Measurements from ENCODE around the gene KRTAP10-2.
"Not testable (repeated sequence)": the region's sequence is repeated elsewhere in the genome, so short reads cannot be mapped to it uniquely, and the experiment has no call there.

Gene KRTAP10-2

GRCh38 chr21:44583089-44583799, 31.9 kb upstream of the KRTAP10-2 start:
- no peak overlapping the region for H3K27ac ChIP-seq
- no peak overlapping the region for H3K4me2 ChIP-seq
- H3K4me1 ChIP-seq: peaks cover 24% of the 10 kb centered on the region
- H3K27me3 ChIP-seq: no peaks in the 10 kb centered on the region
- H3K9me3 ChIP-seq: peaks cover 49% of the 10 kb centered on the region
- H3K4me3 ChIP-seq: no peak overlapping the region
- no peaks in the 10 kb centered on the region for H3K36me3 ChIP-seq
- no peaks in the 10 kb centered on the region for H4K20me1 ChIP-seq
- TF ChIP-seq Cebpa-rat (IDR thresholded peaks at IDR 0.05): no peak
- H3K9ac ChIP-seq: no peak overlapping the region

DNA sequence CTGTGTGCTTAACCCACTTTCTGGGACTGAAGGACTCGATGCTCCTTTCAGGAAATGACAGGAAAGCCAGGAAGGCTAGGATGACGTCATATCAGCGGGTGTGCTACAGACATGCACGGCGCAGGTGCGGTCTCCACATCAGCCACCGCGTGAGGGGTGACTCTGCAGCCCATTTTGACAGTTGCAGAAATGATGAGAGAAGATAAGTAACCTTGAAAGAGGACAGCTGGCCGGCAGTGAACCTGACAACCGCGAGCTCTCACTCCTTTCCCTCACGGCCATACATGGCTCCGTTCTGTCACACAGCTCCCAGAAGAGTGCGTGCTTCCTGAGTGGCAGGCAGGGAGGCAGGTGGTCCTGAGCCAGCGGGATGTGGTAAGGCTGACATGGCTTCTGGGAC, 30.8 kb upstream of the KRTAP10-2 start:
- peak overlapping the region; percentile 52 for H3K4me2 ChIP-seq
- TF ChIP-seq Cebpa-rat (IDR thresholded peaks at IDR 0.05): no peak
- H3K27ac ChIP-seq: peak overlapping the region; percentile 43; the same call in 1 of the 2 replicates
- H3K27me3 ChIP-seq: no peaks in the 10 kb centered on the region
- no peak overlapping the region for H3K4me3 ChIP-seq
- H4K20me1 ChIP-seq: no peaks in the 10 kb centered on the region
- H3K9ac ChIP-seq: no peak overlapping the region
- no peaks in the 10 kb centered on the region for H3K36me3 ChIP-seq
- peaks cover 61% of the 10 kb centered on the region for H3K9me3 ChIP-seq
- H3K4me1 ChIP-seq: peaks cover 24% of the 10 kb centered on the region

- TF ChIP-seq Cebpa-rat (IDR thresholded peaks at IDR 0.05): no peak
Measured at GRCh38 chr21:44581158-44581557, 29.9 kb upstream of the KRTAP10-2 start.

GRCh38 chr21:44580231-44580821, 29.0 kb upstream of the KRTAP10-2 start, which contains the start of gene KRTAP10-5:
Gene KRTAP10-5, minus strand, starts transcription at chr21:44580604. Its CDS starts 26 bp downstream, at chr21:44580578.
- H3K36me3 ChIP-seq, H3K4me3 ChIP-seq, H3K9ac ChIP-seq, H3K27me3 ChIP-seq, H4K20me1 ChIP-seq: not testable (repeated sequence)
- peak within 1 kb of the TSS; percentile 52 for H3K4me2 ChIP-seq
- peak within 1 kb of the TSS; percentile 43; the same call in 1 of the 2 replicates for H3K27ac ChIP-seq
- H3K4me1 ChIP-seq: peaks cover 24% of the 10 kb centered on the region
- H3K9me3 ChIP-seq: peaks cover 64% of the 10 kb centered on the region

More at GRCh38 chr21:44581158-44581557, 29.9 kb upstream of the KRTAP10-2 start:
- no peak overlapping the region for H3K9ac ChIP-seq
- H4K20me1 ChIP-seq: no peaks in the 10 kb centered on the region
- H3K9me3 ChIP-seq: peaks cover 69% of the 10 kb centered on the region
- H3K27me3 ChIP-seq: no peaks in the 10 kb centered on the region
- H3K4me2 ChIP-seq: peak overlapping the region; percentile 52
- H3K27ac ChIP-seq: no peak overlapping the region
- no peak overlapping the region; the same call in 1 of the 2 replicates for H3K4me3 ChIP-seq
- H3K36me3 ChIP-seq: no peaks in the 10 kb centered on the region
- H3K4me1 ChIP-seq: peaks cover 24% of the 10 kb centered on the region

- Histone ChIP-seq H3K9me3 (peaks cover 64% of the 10 kb centered on the region), H3K4me3 (no peak overlapping the region), H3K4me1 (peaks cover 24% of the 10 kb centered on the region), H3K27me3 (no peaks in the 10 kb centered on the region), H3K27ac (no peak overlapping the region), H3K36me3 (no peaks in the 10 kb centered on the region), H3K9ac (no peak overlapping the region), H3K4me2 (no peak overlapping the region), H4K20me1 (no peaks in the 10 kb centered on the region)
- TF ChIP-seq Cebpa-rat (IDR thresholded peaks at IDR 0.05): no peak
Measured at GRCh38 chr21:44579833-44580144, 28.5 kb upstream of the KRTAP10-2 start.

DNA sequence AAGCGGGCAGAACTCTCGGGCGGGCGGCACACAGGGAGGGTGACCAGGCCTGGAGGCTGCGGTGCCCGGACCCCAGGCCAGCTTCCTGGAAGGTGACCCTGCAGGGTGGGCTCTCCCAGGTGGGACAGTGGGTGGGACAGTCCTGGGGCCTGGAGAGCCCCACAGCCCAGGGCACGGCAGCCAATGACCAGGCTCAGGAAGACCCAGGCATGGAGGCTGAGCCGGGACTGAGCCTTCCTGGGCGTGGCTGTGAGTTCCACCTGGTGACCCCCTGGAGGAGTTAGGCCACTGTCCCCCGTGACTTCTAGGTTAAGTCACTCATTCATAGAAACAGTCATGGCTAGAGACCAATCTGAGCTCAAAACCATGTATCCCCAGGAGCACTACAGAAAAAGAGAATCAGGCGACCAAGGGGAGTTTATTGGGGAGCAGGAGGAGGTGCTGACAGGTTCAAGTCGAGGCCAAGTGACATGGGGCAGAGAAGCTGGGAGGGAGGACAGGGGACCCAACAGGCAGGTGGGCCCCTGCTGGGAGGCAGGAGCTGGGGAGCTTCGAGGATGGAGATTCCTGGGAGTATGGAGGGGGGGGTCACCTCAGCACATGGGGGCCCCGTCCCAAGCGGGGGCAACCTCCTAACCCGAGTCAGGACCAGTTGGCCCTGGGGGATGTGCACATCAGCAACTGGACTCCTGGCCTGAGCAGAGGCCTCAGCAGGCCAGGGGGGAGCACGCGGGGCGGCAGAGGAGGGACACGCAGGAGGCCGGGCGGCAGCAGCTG, 27.9 kb upstream of the KRTAP10-2 start:
- no peak overlapping the region for H3K4me2 ChIP-seq
- no peaks in the 10 kb centered on the region for H3K36me3 ChIP-seq
- no peak overlapping the region for H3K4me3 ChIP-seq
- no peak for TF ChIP-seq Cebpa-rat (IDR thresholded peaks at IDR 0.05)
- H3K9me3 ChIP-seq: peaks cover 64% of the 10 kb centered on the region
- no peaks in the 10 kb centered on the region for H4K20me1 ChIP-seq
- no peak overlapping the region for H3K27ac ChIP-seq
- H3K9ac ChIP-seq: no peak overlapping the region
- H3K4me1 ChIP-seq: peaks cover 21% of the 10 kb centered on the region
- no peaks in the 10 kb centered on the region for H3K27me3 ChIP-seq

DNA sequence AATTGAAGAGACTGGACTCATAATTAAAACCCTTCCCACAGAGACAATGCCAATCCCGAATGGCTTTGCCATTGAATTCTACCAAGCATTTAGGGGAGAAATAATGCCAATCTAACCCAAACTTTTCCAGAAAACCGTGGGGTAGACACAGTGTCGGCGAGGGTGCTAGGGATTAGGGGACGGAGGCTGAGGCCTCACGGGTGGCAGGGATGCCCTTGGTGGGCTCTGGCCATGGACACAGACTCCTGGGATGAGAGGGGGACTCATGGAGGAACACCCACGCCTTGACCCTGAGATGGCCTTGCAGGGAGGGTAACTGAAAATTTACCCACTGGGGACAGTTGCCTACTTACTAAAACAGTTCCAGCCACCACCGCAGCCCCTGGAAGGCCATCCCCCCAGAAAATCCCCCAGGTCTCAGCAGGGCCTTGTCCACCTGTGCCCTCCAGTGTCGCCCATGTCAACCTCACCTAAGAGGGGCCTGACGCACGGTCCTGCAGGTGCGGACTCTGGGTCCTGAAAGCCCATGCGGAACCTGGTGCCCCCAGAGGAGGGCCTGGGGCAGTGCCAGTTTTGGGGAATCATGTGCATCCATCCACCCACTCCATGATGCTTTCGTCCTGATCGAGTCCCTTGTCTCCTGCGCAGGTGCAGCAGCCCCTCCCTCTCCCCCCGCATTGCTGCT, 27.2 kb upstream of the KRTAP10-2 start:
- Histone ChIP-seq H3K9ac (no peak overlapping the region), H3K9me3 (peaks cover 64% of the 10 kb centered on the region), H3K4me3 (no peak overlapping the region), H3K27me3 (no peaks in the 10 kb centered on the region), H3K4me1 (peaks cover 14% of the 10 kb centered on the region), H3K27ac (no peak overlapping the region), H3K36me3 (no peaks in the 10 kb centered on the region), H4K20me1 (no peaks in the 10 kb centered on the region), H3K4me2 (no peak overlapping the region)
- TF ChIP-seq Cebpa-rat (IDR thresholded peaks at IDR 0.05): no peak

- H3K9me3 ChIP-seq: peaks cover 58% of the 10 kb centered on the region
- H3K36me3 ChIP-seq: no peaks in the 10 kb centered on the region
- TF ChIP-seq Cebpa-rat (IDR thresholded peaks at IDR 0.05): no peak
- H3K4me1 ChIP-seq: no peaks in the 10 kb centered on the region
- no peak overlapping the region for H3K4me2 ChIP-seq
- no peaks in the 10 kb centered on the region for H3K27me3 ChIP-seq
- no peak overlapping the region for H3K9ac ChIP-seq
- H4K20me1 ChIP-seq: no peaks in the 10 kb centered on the region
- H3K4me3 ChIP-seq: no peak overlapping the region
- H3K27ac ChIP-seq: no peak overlapping the region
Measured at GRCh38 chr21:44576025-44576420, 24.7 kb upstream of the KRTAP10-2 start.

GRCh38 chr21:44575307-44576024, 24.2 kb upstream of the KRTAP10-2 start:
- Histone ChIP-seq H3K9me3 (peaks cover 56% of the 10 kb centered on the region), H3K4me1 (no peaks in the 10 kb centered on the region), H3K27ac (no peak overlapping the region), H3K36me3 (no peaks in the 10 kb centered on the region), H3K27me3 (no peaks in the 10 kb centered on the region), H4K20me1 (no peaks in the 10 kb centered on the region), H3K4me2 (no peak overlapping the region), H3K9ac (no peak overlapping the region), H3K4me3 (no peak overlapping the region)
- TF ChIP-seq Cebpa-rat (IDR thresholded peaks at IDR 0.05): no peak
